ENCODE results near the gene ACTL8.

GRCh38 chr1:17746920-17747319 is 8.2 kb upstream of the ACTL8 start:
- no peak for TF ChIP-seq SUZ12 (IDR thresholded peaks at IDR 0.05; ENCODE audit: extremely low read depth, insufficient read depth, insufficient read length)
- TF ChIP-seq ZNF274 (IDR thresholded peaks at IDR 0.05; ENCODE audit: low read depth, low read length) = no peak

All from NT2/D1 (cell line).